GM21825 (cell line): ENCODE results near the gene PRSS35.
"Not testable (repeated sequence)": the region's sequence is repeated elsewhere in the genome, so short reads cannot be mapped to it uniquely, and the experiment has no call there.

Experiments
- ATAC-seq: cut with Tn5 transposase; IDR thresholded peaks from one replicate; pipeline ENCODE4 v1.9.1; 2021; ENCODE audit warnings: mild to moderate bottlenecking, moderate library complexity; ENCODE audit not compliant: unreplicated experiment

The PRSS35 gene

GRCh38 chr6:83514866-83515466 is 2.6 kb downstream of the PRSS35 start:
- ATAC-seq = no peak

DNA sequence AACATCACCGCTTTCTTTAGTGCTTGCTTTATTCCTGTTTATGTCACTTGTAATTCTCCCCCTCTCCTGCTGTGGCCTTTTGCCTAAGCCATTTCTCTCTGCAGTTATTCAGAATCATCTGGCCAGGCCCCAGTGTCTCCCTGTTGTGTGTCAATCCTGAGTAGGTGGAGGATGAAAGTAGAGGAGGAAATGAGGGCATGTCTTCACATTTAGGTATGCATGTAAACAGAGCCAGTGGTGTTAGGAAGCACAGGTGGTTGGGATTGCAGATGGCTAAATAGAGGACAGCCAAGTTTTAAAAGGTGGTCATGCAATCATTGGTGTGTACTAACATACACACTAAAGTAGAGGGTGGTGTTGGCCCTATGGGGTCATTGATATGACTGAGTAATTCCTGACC is 5.2 kb downstream of the PRSS35 start:
- no peak for ATAC-seq

DNA sequence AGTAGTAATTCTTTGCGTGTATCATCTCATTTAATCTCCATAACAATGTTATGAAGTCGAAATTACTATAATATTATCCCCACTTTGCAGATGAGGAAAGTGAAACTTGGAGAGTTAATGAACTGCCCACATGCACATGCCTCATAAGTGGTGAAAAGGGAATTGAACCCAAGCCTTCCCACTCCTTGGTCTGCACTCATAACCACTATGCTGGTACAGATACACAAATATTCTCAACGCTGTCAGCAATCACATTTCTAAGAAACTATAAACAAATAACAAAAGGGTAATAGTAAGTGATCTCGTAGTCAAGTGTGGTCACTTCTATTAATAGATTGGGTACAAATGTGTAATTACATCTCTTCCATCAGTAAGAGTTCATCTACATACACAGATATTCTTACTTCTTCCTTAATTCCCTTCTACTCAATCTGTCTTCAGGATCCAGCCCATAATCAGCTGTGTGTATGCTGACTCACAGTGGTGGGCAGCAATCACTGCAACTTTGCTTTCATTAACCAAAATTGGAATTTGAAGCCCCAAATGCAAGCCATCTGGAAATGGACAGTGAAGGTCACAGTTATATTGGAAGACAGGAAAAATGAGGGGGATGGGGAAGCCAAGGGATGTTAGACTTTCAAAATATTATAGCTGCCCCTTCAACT is 6.6 kb downstream of the PRSS35 start:
- no peak for ATAC-seq

DNA sequence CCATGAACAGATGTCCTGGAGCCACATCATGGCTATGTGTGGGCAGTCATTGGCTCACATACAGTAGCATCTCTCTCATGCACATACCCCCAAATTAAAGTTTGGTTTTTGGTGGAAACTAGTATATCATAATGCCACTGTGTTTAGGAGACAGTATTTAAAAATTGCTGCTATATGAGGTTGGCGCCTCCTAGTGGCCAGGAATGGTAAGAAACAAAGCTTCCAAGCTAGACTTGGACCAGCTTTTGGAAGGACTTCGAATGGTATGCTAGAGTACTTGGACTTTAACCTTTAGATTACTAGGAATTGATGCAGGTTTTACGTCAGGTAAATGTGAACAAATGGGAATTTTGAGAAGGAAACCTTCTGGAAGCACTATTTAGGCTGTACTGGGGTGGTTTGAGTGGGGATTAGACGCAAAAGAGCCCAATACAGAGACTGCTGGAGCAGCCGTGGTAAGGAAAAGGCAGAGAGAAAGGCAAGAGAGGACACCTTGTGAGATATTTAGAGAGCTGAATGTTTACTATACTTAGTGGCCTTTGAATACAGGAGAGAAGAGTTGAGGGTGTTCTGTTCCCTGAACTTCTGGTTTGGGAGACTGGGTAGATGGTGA is 23.8 kb downstream of the PRSS35 start:
- ATAC-seq = no peak

GRCh38 chr6:83536647-83537589 is 24.6 kb downstream of the PRSS35 start:
- ATAC-seq = no peak

GRCh38 chr6:83539678-83540077 is 27.3 kb downstream of the PRSS35 start:
- ATAC-seq = no peak

DNA sequence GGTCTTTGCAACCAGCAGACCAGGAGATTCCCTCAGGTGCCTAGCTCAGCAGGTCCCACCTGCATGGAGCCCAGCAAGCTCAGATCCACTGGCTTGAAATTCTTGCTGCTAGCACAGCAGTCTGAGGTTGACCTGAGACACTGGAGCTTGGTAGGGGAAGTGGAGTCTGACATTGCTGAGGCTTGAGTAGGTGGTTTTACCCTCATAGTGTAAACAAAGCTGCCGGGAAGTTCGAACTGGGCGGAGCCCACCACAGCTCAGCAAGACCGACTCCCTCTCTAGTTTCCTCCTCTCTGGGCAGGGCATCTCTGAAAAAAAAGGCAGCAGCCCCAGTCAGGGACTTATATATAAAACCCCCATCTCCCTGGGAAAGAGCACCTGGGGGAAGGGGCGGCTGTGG is 34.3 kb downstream of the PRSS35 start:
- ATAC-seq = no peak

DNA sequence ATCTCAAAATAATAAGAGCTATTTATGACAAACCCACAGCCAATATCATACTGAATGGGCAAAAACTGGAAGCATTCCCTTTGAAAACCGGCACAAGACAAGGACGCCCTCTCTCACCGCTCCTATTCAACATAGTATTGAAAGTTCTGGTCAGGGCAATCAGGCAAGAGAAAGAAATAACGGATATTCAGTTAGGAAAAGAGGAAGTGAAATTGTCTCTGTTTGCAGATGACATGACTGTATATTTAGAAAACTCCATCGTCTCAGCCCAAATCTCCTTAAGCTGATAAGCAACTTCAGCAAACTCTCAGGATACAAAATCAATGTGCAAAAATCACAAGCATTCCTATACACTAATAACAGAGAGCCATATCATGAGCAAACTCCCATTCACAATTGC is 38.1 kb downstream of the PRSS35 start:
- not testable (repeated sequence) for ATAC-seq

- ATAC-seq = not testable (repeated sequence)
Measured at GRCh38 chr6:83551748-83552147, 39.4 kb downstream of the PRSS35 start.

- no peak for ATAC-seq
Measured at GRCh38 chr6:83556871-83557270, 44.5 kb downstream of the PRSS35 start.

GRCh38 chr6:83558975-83559374 is 46.6 kb downstream of the PRSS35 start:
- no peak for ATAC-seq

GRCh38 chr6:83571663-83572185 is 59.4 kb downstream of the PRSS35 start:
- ATAC-seq = not testable (repeated sequence)

DNA sequence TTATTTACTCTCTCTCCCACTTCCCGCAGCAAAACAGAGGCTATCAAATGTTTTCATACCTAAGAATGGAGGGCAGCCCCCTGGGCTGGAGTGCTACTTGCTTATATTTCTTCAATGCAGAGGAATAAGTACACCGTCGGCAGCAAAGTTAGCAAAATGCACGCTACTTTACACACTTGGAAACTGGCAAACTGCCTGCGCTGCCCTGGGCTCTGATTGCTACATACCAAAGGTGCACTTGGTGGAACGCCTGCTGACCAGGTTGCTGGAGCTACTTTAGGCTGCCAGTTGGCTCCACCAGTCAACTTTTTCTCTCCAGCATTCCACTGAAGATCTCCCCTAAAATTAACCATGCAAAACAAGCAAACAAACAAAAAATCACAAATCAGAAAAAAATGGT is 62.4 kb downstream of the PRSS35 start:
- no peak for ATAC-seq
